GM06990 (cell line): Measurements from ENCODE around the gene RASL12.

Source experiments
- DNase-seq: peaks from one replicate; pipeline ENCODE4 v3.0.0-alpha.2; 2011; ENCODE audit not compliant: insufficient read length; ENCODE audit errors: extremely low read depth
- H3K27me3 ChIP-seq: replicated peaks from 2 replicates; pipeline ENCODE4 v1.6.0; 2011; ENCODE audit warnings: low read length; ENCODE audit not compliant: control insufficient read depth, insufficient read depth
- H3K36me3 ChIP-seq: 2 replicates; pipeline ENCODE4 v1.5.1; 2011; ENCODE audit warnings: low read length; ENCODE audit not compliant: control insufficient read depth, insufficient read depth
- H3K4me3 ChIP-seq: replicated peaks from 2 replicates; pipeline ENCODE4 v1.5.1; 2011; ENCODE audit warnings: low read depth, mild to moderate bottlenecking, control low read depth, low read length
- CTCF ChIP-seq: IDR thresholded peaks from 2 replicates; pipeline ENCODE4 v1.5.1; 2011; ENCODE audit warnings: low read length, control low read depth, mild to moderate bottlenecking, inconsistent platforms; ENCODE audit not compliant: insufficient read depth, poor library complexity, severe bottlenecking

RASL12 gene

DNA sequence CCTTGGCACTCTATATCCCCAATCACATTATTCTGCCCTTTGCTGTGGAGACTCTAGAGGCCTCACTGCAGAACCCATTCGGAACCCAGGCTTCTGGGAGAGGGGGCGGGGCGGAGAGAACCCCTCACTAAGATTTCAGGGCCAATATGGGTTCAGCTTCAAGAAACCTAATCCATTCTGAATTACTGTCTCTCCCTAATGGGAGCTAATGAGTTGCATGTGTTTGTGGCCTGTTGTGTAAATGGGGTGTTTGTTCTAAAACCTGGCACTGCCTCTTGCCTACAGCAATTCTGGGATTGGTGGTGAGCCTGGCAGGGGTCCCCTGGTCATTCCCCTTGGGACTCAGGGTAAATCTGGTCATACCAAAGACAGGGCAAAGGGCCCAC lies 605 bp upstream of the RASL12 start:
- no peak for TF ChIP-seq CTCF
- Histone ChIP-seq H3K27me3 (peaks cover 1% of the 10 kb centered on the region; the same call in 1 of the 2 replicates), H3K4me3 (no peak overlapping the region), H3K36me3 (no peaks in the 10 kb centered on the region)
- no peak for DNase-seq

GRCh38 chr15:65067317-65067644 lies 510 bp downstream of the RASL12 start:
- no peak for DNase-seq
- Histone ChIP-seq H3K36me3 (no peaks in the 10 kb centered on the region), H3K27me3 (peaks cover 1% of the 10 kb centered on the region; the same call in 1 of the 2 replicates), H3K4me3 (no peak overlapping the region)
- no peak for TF ChIP-seq CTCF

DNA sequence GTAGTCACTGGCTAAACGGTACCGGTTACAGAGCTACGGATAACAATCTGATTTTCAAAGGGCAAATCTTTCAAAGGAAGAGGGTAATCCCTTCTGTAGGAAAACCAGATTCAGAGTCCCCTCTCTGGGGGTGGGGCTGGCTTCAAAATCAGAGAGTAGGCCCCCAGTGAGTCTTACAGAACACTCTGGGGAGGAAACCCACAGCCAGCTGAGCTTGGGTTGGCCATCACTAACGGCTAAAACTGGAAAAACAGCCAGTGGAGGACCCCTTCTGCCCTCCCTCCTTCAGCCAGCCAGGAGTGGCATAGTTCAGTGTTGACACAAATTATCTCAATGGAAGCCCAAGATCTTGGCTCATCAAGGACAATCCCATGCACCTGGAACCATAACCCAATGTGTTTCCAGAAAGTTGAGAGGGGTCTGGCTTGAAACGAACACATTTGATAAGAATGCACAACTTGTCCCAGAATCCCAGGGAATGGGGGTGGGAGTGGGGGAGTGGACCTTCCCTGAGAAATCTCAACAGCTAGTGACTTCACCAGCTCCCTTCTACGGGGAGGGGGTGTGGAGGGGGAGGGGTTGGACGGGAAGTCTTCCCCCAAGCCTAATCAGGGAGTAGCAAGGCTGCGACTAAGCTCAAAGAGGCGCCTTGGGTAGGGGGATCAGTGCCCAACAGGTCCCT lies 1.0 kb downstream of the RASL12 start:
- no peak for DNase-seq
- no peaks in the 10 kb centered on the region for H3K36me3 ChIP-seq
- TF ChIP-seq CTCF, result no peak
- H3K27me3 ChIP-seq, result peaks cover 1% of the 10 kb centered on the region; the same call in 1 of the 2 replicates
- no peak overlapping the region for H3K4me3 ChIP-seq

DNA sequence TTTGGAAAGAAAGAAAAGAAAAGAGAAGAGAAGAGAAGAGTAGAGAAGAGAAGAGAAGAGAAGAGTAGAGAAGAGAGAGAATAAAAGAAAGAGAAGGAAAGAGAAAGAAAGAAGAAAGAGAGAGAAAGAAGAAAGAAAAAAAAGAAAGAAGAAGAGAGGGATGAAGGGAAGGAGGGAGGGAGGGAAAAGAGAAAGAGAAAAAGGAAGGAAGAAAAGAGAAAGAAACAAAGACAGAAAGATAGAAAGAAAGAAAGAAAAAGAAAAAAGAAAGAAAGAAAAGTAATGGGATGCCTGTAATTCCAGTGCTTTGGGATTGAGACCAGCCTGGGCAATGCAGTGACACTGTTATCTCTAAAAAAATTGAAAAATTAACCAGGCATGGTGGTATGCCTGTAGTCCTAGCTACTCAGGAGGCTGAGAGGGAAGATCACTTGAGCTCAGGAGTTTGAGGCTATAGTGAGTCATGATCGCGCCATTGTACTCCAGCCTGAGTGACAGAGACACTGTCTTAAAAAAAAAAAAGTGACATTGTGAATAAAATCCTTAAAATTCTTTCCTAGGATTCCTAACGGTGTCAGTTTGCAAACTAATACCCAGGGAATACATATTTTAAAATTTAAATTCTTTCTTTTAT lies 1.7 kb downstream of the RASL12 start:
- Histone ChIP-seq H3K4me3 (no peak overlapping the region), H3K36me3 (no peaks in the 10 kb centered on the region), H3K27me3 (peaks cover 1% of the 10 kb centered on the region; the same call in 1 of the 2 replicates)
- no peak for DNase-seq
- no peak for TF ChIP-seq CTCF

GRCh38 chr15:65062726-65063125 lies 5.1 kb downstream of the RASL12 start:
- TF ChIP-seq CTCF, result no peak
- no peak overlapping the region for H3K4me3 ChIP-seq
- no peaks in the 10 kb centered on the region for H3K36me3 ChIP-seq
- DNase-seq, result no peak
- H3K27me3 ChIP-seq, result peaks cover 1% of the 10 kb centered on the region; the same call in 1 of the 2 replicates
